Jurkat, Clone E6-1 (cell line): ENCODE data around the gene IGSF21.

Experiments used
- DNase-seq: peaks from one replicate; pipeline ENCODE4 v3.0.0-alpha.2; 2011; ENCODE audit warnings: low read depth, low spot score
- H3K4me3 ChIP-seq: 2 replicates; pipeline ENCODE4 v1.5.1; 2011; ENCODE audit warnings: mild to moderate bottlenecking, low read length, control low read depth, moderate library complexity

IGSF21 gene

GRCh38 chr1:18417316-18418269, 310.0 kb downstream of the IGSF21 start:
- DNase-seq = no peak
- H3K4me3 ChIP-seq = no peak overlapping the region

DNA sequence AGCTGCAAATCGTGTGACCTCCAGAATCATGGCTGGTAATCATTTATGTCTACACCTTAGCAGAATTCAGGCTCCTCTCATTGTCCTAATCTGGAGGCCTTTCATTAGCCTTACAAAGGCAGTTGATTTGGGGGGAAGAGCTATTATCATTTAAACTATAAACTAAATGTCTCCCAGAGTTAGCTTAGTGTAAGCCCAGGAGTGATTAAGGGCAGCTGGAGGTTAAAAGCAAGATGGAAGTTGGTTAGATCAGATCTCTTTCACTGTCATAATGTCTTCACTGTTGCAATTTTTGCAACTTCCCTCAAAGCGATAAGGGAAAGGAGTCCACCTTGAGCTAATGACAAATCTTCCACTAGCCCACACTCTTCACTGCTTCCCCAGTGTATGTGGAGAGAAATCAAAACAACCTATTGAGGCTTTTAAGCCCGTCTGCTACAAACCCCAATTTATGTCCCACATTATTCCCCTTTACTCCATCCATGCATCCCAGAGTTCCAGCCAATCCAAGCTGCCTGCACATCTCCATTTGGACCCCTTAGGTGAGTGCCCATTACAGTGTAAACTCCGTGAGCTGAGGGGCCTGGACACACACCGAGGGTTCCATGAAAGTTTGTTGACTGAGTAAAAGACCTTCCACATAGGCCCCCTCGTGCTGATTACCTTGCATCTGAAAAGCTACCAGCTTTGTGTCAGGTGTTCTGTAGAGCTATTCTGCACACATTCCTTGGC, 311.7 kb downstream of the IGSF21 start:
- no peak overlapping the region for H3K4me3 ChIP-seq
- DNase-seq = no peak

DNA sequence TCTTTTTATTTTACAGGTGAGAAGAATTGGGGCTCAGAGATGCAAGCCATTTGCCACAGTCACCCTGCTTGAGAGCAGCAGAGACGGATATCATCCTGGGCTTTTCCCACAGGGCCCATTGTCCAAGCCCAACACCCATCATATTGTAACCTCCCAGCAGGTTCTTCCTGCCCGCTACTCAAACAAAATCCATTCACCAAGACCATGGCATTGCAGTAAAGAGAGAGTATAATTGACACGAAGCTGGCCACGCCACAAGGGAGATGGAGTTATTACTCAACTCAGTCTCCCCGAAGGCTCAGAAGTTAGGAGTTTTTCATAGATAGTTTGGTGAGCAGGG, 312.2 kb downstream of the IGSF21 start:
- no peak for DNase-seq

DNA sequence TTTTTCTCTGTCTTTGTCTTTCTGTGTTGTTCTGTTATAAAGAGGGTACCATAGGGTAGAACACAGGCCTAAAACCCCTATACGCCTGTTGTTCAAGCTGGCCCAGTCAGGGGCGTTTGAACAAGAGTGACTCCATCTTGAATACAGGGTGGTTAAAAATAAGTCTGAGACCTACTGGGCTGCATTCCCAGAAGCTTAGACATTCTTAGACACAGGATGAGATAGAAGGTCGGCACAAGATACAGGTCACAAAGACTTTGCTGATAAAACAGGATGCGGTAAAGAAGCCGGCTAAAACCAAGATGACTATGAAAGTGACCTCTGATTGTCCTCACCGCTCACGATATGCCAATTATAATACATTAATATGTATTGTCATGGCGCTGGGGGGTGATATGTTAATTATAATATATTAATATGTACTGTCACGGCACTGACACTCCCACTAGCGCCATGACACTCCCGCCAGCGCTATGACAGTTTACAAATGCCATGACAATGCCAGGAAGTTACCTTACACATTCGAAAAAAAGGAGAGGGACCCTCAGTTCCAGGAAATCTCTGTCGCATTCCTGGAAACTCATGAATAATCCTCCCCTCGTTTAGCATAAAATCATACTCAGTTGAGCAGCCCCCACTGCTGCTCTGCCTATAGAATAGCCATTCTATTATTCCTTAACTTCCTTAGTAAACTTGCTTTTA, 314.6 kb downstream of the IGSF21 start:
- H3K4me3 ChIP-seq = no peak overlapping the region
- DNase-seq = no peak

More for the DNA sequence above, 312.2 kb downstream of the IGSF21 start:
- H3K4me3 ChIP-seq = no peak overlapping the region

DNA sequence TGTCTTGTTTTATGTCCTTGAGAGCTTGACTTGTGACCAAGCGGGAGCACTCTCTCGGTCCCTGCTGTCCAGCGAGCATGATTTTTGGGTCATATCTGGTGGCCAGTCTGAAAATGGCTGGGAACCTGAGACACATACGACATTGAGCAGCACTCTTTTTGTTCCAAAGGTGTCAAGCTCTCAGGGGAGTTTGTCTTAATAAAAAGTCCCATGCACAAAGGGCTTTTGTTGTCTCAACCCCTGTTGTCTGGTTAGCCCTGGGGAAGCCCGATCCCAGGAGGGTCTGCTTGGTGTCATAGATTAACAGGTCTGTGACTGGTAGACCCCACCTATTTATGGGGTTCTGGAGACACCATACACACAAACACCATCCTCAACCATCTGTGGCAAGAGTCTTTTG, 315.4 kb downstream of the IGSF21 start:
- H3K4me3 ChIP-seq = no peak overlapping the region
- no peak for DNase-seq

- H3K4me3 ChIP-seq = no peak overlapping the region
- DNase-seq = no peak
Observed at GRCh38 chr1:18426580-18426979, 319.0 kb downstream of the IGSF21 start.
